Stimulated activated CD4-positive, alpha-beta T cell treated with anti-CD3 and anti-CD28 coated beads, Interleukin-4, amount 100 ng/mL, for 4 hours (primary cell): ENCODE data around the gene CCDC74A.
"Not testable (repeated sequence)": the region's sequence is repeated elsewhere in the genome, so short reads cannot be mapped to it uniquely, and the experiment has no call there.

Experiments
- DNase-seq, 2 experiments: peaks; one replicate each; pipeline ENCODE4 v3.0.0-alpha.2; 2020

CCDC74A gene

GRCh38 chr2:131567891-131568290 is 40.2 kb downstream of the CCDC74A start:
- no peak for DNase-seq

DNA sequence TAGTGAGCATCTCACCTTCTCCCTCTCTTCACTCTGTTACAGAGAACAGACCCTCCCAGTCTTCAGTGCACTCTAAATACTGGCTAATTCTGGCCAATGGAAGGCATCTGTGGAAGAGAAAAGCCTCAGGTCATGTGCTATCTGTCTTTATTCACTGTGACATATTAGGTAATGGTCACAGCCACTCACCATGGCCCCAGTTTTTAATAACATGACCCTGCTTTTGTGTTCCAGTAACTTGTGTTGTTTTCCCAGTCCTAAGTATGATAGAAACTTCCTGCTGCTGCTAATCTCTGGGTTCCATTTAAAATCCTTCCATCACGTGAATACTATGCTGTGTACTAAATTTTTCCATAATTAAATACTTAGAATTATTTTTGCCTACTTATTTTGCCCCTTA is 40.7 kb downstream of the CCDC74A start:
- DNase-seq, result not testable (repeated sequence)

DNA sequence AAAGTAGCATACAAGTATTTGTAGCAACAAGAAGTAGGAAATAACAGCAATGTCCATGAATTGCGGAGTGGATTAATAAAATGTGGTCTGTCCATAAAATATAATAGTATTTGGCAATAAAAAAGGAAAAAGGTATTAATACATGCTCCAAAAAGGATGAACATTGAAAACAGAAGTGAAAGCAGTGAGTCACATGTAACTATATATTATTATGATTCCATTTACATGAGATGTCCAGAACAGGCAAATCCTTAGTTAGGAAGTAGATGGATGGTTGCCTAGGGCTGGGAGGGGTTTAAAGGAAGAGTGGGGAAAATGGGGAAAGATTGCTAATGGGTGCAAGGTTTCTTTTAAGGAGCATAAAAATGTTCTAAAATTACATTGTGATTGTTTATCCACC is 44.5 kb downstream of the CCDC74A start:
- DNase-seq, result no peak

DNA sequence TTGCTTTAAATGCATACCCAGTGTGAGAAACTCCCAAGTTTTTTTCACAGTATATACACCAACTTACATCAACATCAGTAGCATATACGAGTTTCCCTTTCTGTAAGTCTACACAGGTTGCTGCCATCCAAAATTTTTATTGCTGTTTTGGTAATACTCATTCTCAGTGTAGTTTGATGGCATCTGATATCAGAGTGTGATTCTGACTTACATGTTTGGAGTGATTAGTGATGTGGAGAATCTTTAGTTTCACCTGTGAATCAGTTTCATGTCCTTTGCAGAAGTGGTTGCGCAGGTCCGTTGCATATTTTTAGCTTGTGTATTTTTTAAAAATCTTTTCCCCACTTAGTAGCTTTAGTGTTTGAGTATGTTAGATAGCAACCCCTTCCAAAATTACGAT is 50.1 kb downstream of the CCDC74A start:
- DNase-seq, result no peak

- DNase-seq, result no peak
Observed at GRCh38 chr2:131580187-131580586, 52.5 kb downstream of the CCDC74A start.
